ENCODE measurements around the gene MTMR3. TPM values are rescaled to one million over a fixed set of nuclear protein-coding genes. Genes with fewer than 3 reads are reported as not detected.

The MTMR3 gene
- total RNA-seq, 1 experiment from 2014 or later: 19.5 TPM

DNA sequence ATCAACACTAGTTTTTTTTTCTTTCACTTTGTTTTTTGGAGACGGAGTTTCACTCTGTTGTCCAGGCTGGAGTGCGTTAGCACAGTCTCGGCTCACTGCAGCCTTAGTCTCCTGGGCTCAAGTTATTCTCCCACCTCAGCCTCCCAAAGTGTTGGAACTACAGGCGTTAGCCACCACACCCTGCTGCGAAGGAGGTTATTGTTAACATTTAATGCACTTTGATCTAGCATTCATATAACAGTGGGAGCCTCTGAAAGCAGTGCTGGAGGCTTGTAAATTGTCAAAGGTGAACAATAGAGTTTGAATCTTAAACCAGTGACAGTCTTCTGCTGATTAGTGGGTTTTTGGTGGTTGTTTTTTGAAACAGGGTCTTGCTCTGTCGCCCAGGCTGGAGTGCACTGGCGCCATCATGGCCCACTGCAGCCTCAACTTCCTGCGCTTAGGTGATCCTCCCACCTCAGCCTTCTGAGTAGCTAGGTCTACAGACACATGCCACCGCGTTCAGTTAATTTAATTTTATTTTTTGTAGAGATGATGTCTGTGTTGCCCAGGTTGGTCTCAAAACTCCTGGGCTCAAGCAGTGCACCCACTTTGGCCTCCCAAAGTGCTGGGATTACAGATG is 100.4 kb downstream of the MTMR3 start:
- no peak overlapping the region for H3K27ac ChIP-seq
- no peak for DNase-seq

DNA sequence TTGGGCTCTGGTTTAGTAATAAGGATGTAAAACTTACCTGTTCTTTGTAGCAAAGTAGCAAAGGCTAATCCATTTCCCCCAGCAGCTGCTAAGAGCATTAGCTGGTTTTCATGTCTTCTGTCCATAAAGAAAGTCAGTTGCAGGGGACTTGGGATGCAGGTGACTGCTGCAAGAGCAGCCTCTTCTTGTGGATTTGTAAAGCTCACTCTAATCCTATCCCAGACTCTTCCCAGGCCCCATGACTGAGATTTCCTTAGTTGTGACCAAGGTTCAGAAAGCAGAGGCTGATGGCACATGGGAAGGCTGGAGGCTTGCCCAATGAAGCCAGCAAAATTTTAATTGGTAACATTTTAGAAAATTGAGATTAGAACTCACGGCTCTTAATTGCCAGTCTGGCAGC is 102.9 kb downstream of the MTMR3 start:
- Histone ChIP-seq H3K27me3 (no peaks in the 10 kb centered on the region), H3K27ac (no peak overlapping the region), H3K9me3 (replicated peaks) (no peaks in the 10 kb centered on the region), H3K36me3 (no peaks in the 10 kb centered on the region), H3K4me1 (no peaks in the 10 kb centered on the region), H3K4me3 (no peak overlapping the region)
- DNase-seq: no peak

More for the DNA sequence above, 100.4 kb downstream of the MTMR3 start:
- Histone ChIP-seq H3K36me3 (peaks cover 3% of the 10 kb centered on the region; the same call in 1 of the 2 replicates), H3K4me3 (no peak overlapping the region), H3K9me3 (replicated peaks) (no peaks in the 10 kb centered on the region), H3K27me3 (no peaks in the 10 kb centered on the region), H3K4me1 (peaks cover 8% of the 10 kb centered on the region)

DNA sequence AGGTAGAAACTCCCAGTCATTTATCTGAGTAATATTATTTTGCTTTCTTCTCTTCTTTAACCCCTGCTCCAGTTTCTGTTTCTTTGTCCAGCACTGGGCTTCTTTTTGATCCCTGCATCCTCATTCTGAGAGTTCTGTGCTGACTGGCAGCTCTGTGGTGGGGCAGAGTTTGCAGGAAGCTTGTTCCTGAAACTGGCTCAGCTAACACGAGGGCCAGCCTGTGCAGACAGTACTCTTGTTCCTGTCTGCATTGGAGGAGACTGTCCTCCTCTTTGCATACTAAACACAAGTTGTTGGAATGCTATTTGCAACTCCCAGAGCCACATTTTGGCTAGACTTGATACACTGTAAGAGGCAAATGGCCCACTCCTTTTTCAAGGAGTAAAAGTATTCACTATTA is 104.2 kb downstream of the MTMR3 start:
- H3K4me3 ChIP-seq: no peak overlapping the region
- DNase-seq: no peak
- H3K9me3 ChIP-seq (replicated peaks): no peaks in the 10 kb centered on the region
- H3K27me3 ChIP-seq: no peaks in the 10 kb centered on the region
- no peak overlapping the region for H3K27ac ChIP-seq
- H3K4me1 ChIP-seq: peaks cover 10% of the 10 kb centered on the region
- H3K36me3 ChIP-seq: 0 out of 2 replicates have a peak, but pooled peaks cover 4% of the 10 kb centered on the region

DNA sequence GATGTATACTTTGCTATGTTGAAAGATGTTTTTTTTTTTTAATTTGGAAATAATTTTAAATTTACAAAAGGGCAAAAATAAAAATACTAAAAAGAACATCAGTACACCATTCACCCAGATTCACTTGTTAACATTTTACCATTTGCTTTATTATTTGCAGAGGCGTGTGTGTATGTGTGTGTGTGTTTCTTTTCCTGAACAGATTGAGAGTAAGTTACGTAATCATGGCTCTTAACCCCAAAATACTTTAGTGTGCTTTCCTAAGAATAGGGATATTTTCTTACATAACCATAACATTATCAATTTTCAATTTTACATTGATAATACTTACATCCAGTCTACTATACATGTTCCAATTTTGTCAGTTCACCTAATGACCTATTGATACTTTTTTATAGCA is 105.7 kb downstream of the MTMR3 start:
- Histone ChIP-seq H3K36me3 (0 out of 2 replicates have a peak, but pooled peaks cover 4% of the 10 kb centered on the region), H3K9me3 (replicated peaks) (no peaks in the 10 kb centered on the region), H3K4me3 (no peak overlapping the region), H3K27me3 (no peaks in the 10 kb centered on the region), H3K27ac (no peak overlapping the region), H3K4me1 (peaks cover 26% of the 10 kb centered on the region)
- DNase-seq: no peak

DNA sequence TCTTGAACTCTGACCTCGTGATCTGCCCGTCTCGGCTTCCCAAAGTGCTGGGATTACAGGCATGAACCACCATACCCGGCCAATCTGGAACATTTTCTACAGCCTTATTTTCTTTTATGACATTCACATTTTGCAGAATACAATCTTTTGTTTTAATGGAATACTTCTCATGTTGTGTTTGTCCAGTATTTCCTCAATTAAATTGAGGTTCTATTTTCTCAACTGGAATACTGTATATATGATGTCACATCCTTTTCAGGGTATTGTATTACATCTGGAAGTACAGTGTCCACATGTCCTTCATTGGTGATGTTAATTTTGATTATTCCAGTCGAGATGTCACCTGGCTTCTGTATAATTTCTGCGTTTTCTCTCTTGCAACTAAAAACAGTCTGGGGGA is 106.5 kb downstream of the MTMR3 start:
- 0 out of 2 replicates have a peak, but pooled peaks cover 4% of the 10 kb centered on the region for H3K36me3 ChIP-seq
- H3K27ac ChIP-seq: no peak overlapping the region
- no peak for DNase-seq
- H3K4me3 ChIP-seq: no peak overlapping the region
- no peaks in the 10 kb centered on the region for H3K27me3 ChIP-seq
- peaks cover 34% of the 10 kb centered on the region for H3K4me1 ChIP-seq
- H3K9me3 ChIP-seq (replicated peaks): no peaks in the 10 kb centered on the region

DNA sequence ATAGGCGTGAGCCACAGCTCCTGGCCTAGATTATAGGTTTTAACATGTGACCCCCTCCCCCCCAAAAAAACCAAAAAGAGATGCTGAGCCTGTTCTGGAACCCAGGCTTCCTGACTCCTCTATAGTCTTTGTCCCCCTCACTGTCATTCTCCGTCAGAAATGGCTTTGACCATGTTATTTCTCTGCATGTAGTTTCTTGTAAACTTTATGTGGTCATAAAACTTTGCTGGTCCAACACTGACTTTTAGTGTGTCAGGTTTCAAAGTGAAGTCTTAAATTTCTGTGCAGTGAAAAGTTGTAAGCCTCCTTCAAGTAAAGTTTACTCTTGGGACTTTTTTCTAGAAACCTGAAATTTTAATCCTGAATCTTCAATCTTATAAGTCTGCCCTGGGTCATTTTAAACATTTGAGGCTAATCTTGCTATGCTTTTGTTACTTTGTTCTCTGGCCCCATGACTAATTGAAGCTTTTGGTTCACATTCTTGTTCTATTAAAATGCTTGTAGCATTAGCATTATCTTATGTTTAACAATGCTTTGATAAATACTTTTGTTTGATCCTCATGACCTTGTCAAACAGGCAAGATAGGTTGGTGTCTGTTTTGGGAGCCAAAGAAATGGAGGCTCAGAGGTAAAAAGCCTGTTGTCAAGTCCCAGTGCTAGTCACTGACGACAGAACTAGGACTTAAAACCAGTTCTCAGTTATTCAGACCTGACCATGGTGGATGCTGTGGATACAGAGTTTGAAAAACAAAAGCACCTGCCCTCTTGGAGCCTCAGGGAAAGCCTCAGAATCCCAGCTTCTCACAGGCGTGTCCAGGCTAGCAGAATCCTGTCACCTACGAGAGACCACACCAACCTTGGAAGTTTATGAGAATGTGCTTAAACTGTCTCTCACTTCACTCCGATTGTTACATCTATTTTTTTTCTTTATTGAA is 109.6 kb downstream of the MTMR3 start:
- DNase-seq: peak; percentile 53 to 75

DNA sequence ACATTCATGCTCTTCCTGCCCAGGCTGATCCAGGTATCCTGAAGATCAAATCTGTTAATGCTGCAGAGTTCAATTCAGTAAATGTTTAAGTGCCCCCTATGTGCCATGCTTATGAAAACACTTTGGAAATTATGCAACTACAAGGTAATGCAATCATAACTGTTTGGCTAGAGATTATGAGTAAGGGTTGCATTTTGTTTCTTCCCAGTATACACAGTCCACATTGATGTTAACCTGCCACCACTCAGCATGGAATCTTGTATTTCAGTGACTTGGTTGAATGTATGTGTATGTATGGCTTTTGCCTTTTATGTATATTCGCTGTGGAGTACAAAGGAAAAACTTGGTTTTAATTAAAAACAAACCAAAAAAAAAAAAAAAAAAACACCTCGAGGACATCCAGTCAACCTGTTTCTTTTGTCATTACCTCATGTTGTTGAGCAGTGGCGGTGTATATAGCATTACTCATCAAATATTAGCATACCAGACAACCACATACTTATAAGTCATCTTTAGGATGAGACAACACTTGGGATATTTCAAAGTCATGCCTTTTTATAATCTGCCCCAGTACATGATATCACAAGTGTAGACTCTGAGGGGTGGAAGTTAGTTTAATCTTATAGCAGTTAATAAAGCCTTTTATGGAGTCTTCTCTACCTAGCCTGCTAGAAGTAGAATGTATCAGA is 111.2 kb downstream of the MTMR3 start:
- H3K27ac ChIP-seq: peak overlapping the region; percentile 89
- no peaks in the 10 kb centered on the region for H3K27me3 ChIP-seq
- peak in 1 of 2 experiments; percentile 8 for DNase-seq
- H3K4me1 ChIP-seq: peaks cover 47% of the 10 kb centered on the region
- H3K9me3 ChIP-seq (replicated peaks): no peaks in the 10 kb centered on the region
- no peak overlapping the region for H3K4me3 ChIP-seq
- 0 out of 2 replicates have a peak, but pooled peaks cover 4% of the 10 kb centered on the region for H3K36me3 ChIP-seq

More for the DNA sequence above, 109.6 kb downstream of the MTMR3 start:
- H3K27me3 ChIP-seq: no peaks in the 10 kb centered on the region
- H3K9me3 ChIP-seq (replicated peaks): no peaks in the 10 kb centered on the region
- peaks cover 47% of the 10 kb centered on the region for H3K4me1 ChIP-seq
- no peak overlapping the region for H3K4me3 ChIP-seq
- 0 out of 2 replicates have a peak, but pooled peaks cover 4% of the 10 kb centered on the region for H3K36me3 ChIP-seq
- peak overlapping the region; percentile 89 for H3K27ac ChIP-seq

DNA sequence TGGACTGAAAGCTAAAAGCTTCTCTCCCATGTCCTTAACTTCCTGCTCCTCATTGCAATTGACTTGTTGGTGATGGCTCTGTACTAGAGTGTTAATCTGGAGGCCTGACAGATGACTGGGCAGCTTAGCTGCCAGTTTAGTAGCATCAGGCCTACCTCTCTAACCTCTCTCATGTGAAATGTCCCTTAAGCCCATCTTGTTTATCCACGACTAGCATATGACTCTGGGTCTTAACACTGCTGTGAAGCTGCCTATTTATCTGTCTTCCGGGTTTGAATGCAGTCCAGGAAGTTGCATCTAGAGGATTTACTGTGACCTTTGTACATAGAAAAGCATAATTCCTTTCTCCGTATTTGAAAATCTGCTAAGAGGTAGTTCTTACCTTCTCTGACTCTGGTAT is 112.0 kb downstream of the MTMR3 start:
- Histone ChIP-seq H3K9me3 (replicated peaks) (no peaks in the 10 kb centered on the region), H3K4me1 (peaks cover 47% of the 10 kb centered on the region), H3K27ac (peak overlapping the region; percentile 89), H3K4me3 (no peak overlapping the region), H3K27me3 (no peaks in the 10 kb centered on the region), H3K36me3 (0 out of 2 replicates have a peak, but pooled peaks cover 4% of the 10 kb centered on the region)
- DNase-seq: peak; percentile 4 to 44

DNA sequence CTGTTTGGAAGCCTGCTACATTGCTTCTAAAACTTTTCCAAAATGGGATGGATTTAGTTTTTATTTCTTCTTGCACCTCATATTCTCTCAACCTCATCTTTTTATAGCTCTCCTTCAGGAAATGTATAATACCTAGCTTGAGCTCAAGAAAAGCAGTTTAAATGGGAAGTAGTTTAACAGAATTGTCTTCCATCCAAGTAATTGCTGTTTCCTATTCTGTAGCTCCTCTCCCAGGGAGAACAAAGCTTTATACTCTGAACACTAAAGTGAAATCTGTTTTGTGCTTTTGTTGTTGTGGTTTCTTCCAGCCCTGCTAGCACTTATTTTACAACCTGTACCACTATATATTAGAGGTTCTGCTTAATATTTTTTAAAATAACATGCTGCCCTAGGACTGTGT is 114.1 kb downstream of the MTMR3 start:
- Histone ChIP-seq H3K4me1 (peaks cover 37% of the 10 kb centered on the region), H3K27me3 (no peaks in the 10 kb centered on the region), H3K27ac (no peak overlapping the region), H3K4me3 (no peak overlapping the region), H3K9me3 (replicated peaks) (no peaks in the 10 kb centered on the region), H3K36me3 (no peaks in the 10 kb centered on the region)
- DNase-seq: no peak

DNA sequence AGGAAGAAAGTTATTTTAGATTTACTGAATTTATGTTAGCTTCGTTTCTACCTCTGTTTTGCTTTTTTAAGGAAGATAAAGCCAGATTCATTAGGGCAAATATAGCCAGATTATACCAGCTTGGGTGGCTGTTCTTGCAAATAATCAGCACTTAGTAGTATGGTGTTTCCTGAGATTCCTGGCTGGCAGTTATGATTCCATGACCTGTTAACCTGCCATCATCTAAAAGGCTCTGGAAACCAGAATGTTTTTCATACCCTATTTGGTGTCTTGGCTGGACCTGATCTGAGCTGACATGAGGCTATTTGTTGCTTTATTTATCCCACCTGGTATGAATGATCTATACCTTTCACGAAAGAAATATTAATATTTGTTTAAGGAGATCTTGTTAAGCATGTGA is 114.5 kb downstream of the MTMR3 start:
- Histone ChIP-seq H3K4me1 (peaks cover 32% of the 10 kb centered on the region), H3K27me3 (no peaks in the 10 kb centered on the region), H3K4me3 (no peak overlapping the region), H3K9me3 (replicated peaks) (no peaks in the 10 kb centered on the region), H3K36me3 (no peaks in the 10 kb centered on the region), H3K27ac (no peak overlapping the region)
- no peak for DNase-seq

DNA sequence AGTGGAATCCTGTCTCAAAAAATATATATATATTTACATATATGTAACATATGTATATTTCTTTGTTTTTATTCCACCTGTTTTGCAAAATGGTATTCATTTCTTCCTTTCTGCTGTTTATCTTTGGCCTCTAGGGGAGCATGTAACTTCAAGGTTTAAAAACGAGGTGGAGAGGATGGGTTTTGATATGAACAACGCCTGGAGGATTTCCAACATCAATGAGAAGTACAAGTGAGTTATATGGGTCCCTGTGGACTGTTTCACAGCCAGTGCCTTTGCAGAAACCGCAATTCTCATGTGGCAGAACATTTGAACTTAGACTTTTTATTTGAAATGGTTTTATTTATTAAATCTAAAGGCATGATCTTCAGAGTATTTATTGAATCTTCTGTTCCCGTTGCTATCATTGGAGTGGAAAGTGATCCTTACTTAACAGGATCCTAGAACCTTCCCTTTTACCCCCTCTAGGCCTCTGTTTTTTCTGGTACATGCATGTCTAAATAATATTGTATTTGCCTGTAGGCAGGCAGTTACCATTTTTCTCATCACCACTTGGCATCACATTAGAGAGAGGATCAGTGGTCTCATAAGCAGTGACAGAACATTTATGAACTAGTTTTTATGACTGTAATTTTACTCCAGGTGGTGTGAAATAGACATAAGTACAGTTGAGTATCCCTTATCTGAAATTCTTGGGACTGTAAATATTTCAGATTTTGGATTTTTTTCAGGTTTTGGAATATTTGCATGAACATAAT is 115.8 kb downstream of the MTMR3 start:
- Histone ChIP-seq H3K27me3 (no peaks in the 10 kb centered on the region), H3K4me1 (peaks cover 20% of the 10 kb centered on the region), H3K4me3 (no peak overlapping the region), H3K27ac (no peak overlapping the region), H3K9me3 (replicated peaks) (no peaks in the 10 kb centered on the region), H3K36me3 (no peaks in the 10 kb centered on the region)
- no peak for DNase-seq

DNA sequence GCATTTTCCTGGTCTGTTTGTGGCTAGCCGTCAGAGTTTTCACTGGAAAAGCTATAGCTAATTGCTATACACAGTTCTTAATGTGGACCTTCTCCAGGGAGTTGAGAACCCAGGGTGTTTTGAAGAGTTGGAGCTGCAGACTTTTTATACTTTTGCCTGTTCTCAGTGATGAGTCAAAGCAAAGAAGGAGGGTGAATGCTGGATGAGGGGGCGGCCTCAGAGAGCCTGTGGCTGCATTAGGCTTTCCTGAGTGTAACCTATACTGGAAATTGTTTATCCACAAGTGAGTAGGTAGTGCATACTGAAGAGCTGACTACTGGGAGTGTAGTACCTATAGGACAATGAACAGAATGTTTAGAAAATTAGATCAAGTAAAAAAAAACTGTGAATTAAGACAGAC is 117.6 kb downstream of the MTMR3 start:
- H3K9me3 ChIP-seq (replicated peaks): no peaks in the 10 kb centered on the region
- no peak overlapping the region for H3K4me3 ChIP-seq
- H3K27me3 ChIP-seq: no peaks in the 10 kb centered on the region
- peaks cover 2% of the 10 kb centered on the region for H3K4me1 ChIP-seq
- H3K36me3 ChIP-seq: peaks cover 5% of the 10 kb centered on the region; the same call in 1 of the 2 replicates
- no peak overlapping the region for H3K27ac ChIP-seq
- DNase-seq: no peak

DNA sequence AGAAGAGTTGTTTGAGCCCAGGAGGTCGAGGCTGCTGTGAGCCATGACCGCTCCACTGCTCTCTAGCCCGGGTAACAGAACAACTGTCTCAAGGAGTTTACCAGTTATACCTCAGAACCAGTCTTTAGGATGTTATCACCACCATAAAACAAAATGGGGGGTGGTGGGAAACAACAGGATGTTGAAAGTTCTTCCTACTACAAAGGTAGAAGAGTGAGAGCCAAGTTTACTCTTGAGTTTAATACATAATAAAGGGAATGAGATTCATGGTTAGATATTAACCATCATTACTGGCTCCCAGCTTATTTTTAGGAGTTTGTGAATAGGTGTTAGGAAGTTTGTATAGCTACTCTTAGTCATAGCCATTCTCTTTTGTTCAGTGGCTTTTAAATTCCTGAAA is 118.5 kb downstream of the MTMR3 start:
- Histone ChIP-seq H3K4me1 (no peaks in the 10 kb centered on the region), H3K27ac (no peak overlapping the region), H3K9me3 (replicated peaks) (no peaks in the 10 kb centered on the region), H3K36me3 (peaks cover 5% of the 10 kb centered on the region; the same call in 1 of the 2 replicates), H3K27me3 (no peaks in the 10 kb centered on the region), H3K4me3 (no peak overlapping the region)
- DNase-seq: no peak

DNA sequence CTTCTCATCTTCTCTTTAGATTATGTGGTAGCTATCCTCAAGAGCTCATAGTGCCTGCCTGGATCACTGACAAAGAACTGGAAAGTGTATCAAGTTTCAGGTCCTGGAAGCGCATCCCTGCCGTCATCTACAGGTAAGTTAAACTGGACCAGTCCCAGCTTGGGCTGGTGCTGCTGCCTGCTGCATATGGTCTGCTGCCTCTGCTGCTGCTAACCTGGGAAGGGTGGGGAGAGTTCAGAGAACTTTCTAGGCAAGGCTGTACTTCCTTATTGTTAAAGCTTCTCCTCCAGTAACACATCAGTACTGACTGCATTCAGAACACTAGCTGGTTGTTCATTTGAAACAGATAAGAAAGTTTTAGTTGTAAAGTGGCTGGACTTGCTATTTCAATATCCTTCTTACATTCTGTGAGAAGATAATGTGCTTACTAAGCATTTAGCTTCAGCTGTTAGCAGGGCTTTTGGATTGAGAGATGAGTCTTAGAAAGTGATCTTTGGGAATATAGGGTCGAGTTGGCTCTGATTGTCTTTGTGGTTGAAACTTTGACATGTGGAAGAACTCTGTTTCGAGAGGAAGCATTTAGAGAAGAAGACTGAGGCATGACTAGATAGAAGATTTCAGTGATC is 120.0 kb downstream of the MTMR3 start:
- Histone ChIP-seq H3K4me1 (no peaks in the 10 kb centered on the region), H3K36me3 (peaks cover 5% of the 10 kb centered on the region; the same call in 1 of the 2 replicates), H3K9me3 (replicated peaks) (no peaks in the 10 kb centered on the region), H3K27me3 (no peaks in the 10 kb centered on the region), H3K27ac (no peak overlapping the region), H3K4me3 (no peak overlapping the region)
- DNase-seq: no peak
